GM21825 (cell line): ENCODE measurements around the gene PHLDB1.

Experiments used
- ATAC-seq: cut with Tn5 transposase; IDR thresholded peaks from one replicate; pipeline ENCODE4 v1.9.1; 2021; ENCODE audit warnings: mild to moderate bottlenecking, moderate library complexity; ENCODE audit not compliant: unreplicated experiment

The PHLDB1 gene

GRCh38 chr11:118621784-118622375, 14.5 kb downstream of the PHLDB1 start:
- no peak for ATAC-seq

- no peak for ATAC-seq
These were observed 15.2 kb downstream of the PHLDB1 start for GRCh38 chr11:118622376-118623268.

- ATAC-seq = no peak
These were observed 15.8 kb downstream of the PHLDB1 start for GRCh38 chr11:118623269-118623655.

GRCh38 chr11:118625036-118625690, 17.7 kb downstream of the PHLDB1 start:
- no peak for ATAC-seq

- no peak for ATAC-seq
These were observed 18.6 kb downstream of the PHLDB1 start for GRCh38 chr11:118625976-118626375.

- ATAC-seq = no peak
These were observed 20.2 kb downstream of the PHLDB1 start for GRCh38 chr11:118627566-118627965.

GRCh38 chr11:118628031-118628430, 20.6 kb downstream of the PHLDB1 start:
- ATAC-seq = no peak

- ATAC-seq = no peak
These were observed 21.0 kb downstream of the PHLDB1 start for GRCh38 chr11:118628432-118628831.

GRCh38 chr11:118628861-118629549, 21.6 kb downstream of the PHLDB1 start:
- ATAC-seq = no peak

- no peak for ATAC-seq
These were observed 22.6 kb downstream of the PHLDB1 start for GRCh38 chr11:118629761-118630661.

- no peak for ATAC-seq
These were observed 23.9 kb downstream of the PHLDB1 start for GRCh38 chr11:118631142-118631909.

GRCh38 chr11:118632577-118633318, 25.3 kb downstream of the PHLDB1 start:
- ATAC-seq = no peak

- ATAC-seq = no peak
These were observed 25.9 kb downstream of the PHLDB1 start for GRCh38 chr11:118633319-118633690.

GRCh38 chr11:118633979-118634378, 26.6 kb downstream of the PHLDB1 start:
- ATAC-seq = no peak

GRCh38 chr11:118634431-118635236, 27.2 kb downstream of the PHLDB1 start:
- ATAC-seq = no peak

GRCh38 chr11:118635237-118635591, 27.8 kb downstream of the PHLDB1 start:
- ATAC-seq = no peak

- no peak for ATAC-seq
These were observed 28.2 kb downstream of the PHLDB1 start for GRCh38 chr11:118635642-118636041.
